ENCODE measurements around the gene SHMT1.

DNA sequence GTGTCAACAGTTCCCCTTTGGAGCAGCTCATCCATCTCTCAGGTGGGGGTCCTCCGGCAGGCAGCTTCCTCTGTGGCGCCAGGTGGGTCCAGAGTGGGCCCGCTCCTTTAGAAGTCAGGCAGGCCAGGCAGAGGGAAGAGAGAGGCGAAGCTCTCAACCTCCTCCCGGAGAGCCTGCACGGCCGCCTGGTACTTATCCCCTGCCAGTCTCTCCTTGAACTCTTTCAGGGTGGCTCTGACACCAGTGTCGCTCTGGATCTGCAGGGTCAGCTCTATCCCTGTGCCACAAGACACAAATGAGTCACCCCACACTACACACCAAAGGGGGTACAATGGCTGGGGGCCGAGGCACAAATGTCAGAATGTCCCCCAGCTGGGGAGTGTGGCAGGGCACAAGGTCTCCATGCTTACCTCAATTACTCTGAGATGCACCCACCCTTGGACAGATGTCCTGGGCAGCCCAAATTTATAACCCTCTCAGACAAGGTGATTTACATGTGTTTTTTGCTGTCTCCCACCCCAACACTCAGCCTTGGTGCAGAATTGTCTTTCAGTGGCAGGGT, 34.6 kb downstream of the SHMT1 start:
- TF ChIP-seq POLR2A (IDR thresholded peaks at IDR 0.05; ENCODE audit: extremely low read depth, insufficient read length) (no peak), MYC (IDR thresholded peaks at IDR 0.05; ENCODE audit: low read depth, low read length) (no peak)
- TF ChIP-seq, protein P1, sequence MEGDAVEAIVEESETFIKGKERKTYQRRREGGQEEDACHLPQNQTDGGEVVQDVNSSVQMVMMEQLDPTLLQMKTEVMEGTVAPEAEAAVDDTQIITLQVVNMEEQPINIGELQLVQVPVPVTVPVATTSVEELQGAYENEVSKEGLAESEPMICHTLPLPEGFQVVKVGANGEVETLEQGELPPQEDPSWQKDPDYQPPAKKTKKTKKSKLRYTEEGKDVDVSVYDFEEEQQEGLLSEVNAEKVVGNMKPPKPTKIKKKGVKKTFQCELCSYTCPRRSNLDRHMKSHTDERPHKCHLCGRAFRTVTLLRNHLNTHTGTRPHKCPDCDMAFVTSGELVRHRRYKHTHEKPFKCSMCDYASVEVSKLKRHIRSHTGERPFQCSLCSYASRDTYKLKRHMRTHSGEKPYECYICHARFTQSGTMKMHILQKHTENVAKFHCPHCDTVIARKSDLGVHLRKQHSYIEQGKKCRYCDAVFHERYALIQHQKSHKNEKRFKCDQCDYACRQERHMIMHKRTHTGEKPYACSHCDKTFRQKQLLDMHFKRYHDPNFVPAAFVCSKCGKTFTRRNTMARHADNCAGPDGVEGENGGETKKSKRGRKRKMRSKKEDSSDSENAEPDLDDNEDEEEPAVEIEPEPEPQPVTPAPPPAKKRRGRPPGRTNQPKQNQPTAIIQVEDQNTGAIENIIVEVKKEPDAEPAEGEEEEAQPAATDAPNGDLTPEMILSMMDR (IDR thresholded peaks at IDR 0.05; ENCODE audit: low read depth, low read length) = no peak

Measured in NB4 (cell line).